Thyroid gland (tissue), 4 donors: ENCODE measurements around the gene RPAIN. TPM values are rescaled to one million over a fixed set of nuclear protein-coding genes. Genes with fewer than 3 reads are reported as not detected.

Experiments
- DNase-seq, 2 donors: peaks; one replicate each; pipeline ENCODE4 v3.0.0-alpha.2; 2019
- H3K27ac ChIP-seq, 3 donors: fragments of 200-600 bp; sonication (generic); 1 replicate in 2 of 3; 2 replicates in 1 of 3; pipeline ENCODE4 v1.5.1; 2016 to 2019; ENCODE audit warnings: mild to moderate bottlenecking in 1 of 3, moderate library complexity in 1 of 3
- H3K27me3 ChIP-seq: fragments of 200-600 bp; sonication (generic); one replicate; pipeline ENCODE4 v1.5.1; 2019
- H3K36me3 ChIP-seq, 2 donors: fragments of 200-600 bp; sonication (generic); one replicate each; pipeline ENCODE4 v1.5.1; 2016 to 2019
- H3K4me1 ChIP-seq, 2 donors: fragments of 200-600 bp; sonication (generic); one replicate each; pipeline ENCODE4 v1.5.1; 2017 to 2019
- H3K4me3 ChIP-seq, 3 donors: fragments of 200-600 bp; sonication (generic); replicated peaks in 1 of 3; 1 replicate in 2 of 3; 2 replicates in 1 of 3; pipeline ENCODE4 v1.5.1; 2016; ENCODE audit warnings: mild to moderate bottlenecking in 1 of 3
- H3K9me3 ChIP-seq: fragments of 200-600 bp; sonication (generic); one replicate; pipeline ENCODE4 v1.5.1; 2017
- CTCF ChIP-seq, 6 experiments: fragments of 200-600 bp in 3 of 6; fragments of 450-650 bp in 3 of 6; sonication (generic) in 3 of 6; IDR thresholded peaks; one replicate each; pipeline ENCODE4 v1.5.1; 2016 to 2019; ENCODE audit warnings: antibody characterized with exemption in 6 of 6, mild to moderate bottlenecking in 2 of 6, inconsistent platforms in 1 of 6, moderate library complexity in 1 of 6
- POLR2A ChIP-seq, 2 donors: fragments of 450-650 bp; IDR thresholded peaks; one replicate each; pipeline ENCODE4 v1.6.1; 2017; ENCODE audit warnings: antibody characterized with exemption in 2 of 2, mild to moderate bottlenecking in 2 of 2, moderate library complexity in 1 of 2
- WGBS, 2 donors: methylation state at CpG; one replicate each; pipeline ENCODE4 v1.1.5; 2017; 5-methylcytosine and 5-hydroxymethylcytosine counted together
- intact Hi-C: fragments of 100-400 bp; cut with DNase I; formaldehyde crosslinking; loops from one replicate; pipeline ENCODE4 v1.15.1; 2023
- total RNA-seq, 4 donors: library from RNA; depleted of rRNA; stranded (reverse); fragments of >200 nt; gene quantifications; one replicate each; pipeline ENCODE4 v1.2.3, GENCODE V29; 2016

RPAIN gene
- total RNA-seq, 4 donors from 2014 or later, result 33.9 to 67.1 (median 49.4) TPM

- intact Hi-C loops, result no loop called here
Observed at GRCh38 chr17:5480962-5481361, 61.0 kb downstream of the RPAIN start.

GRCh38 chr17:5481451-5481850 is 61.5 kb downstream of the RPAIN start:
- WGBS, 2 donors, result 95 to 96% methylated on average over 4 of the region's 4 CpGs
- intact Hi-C loops, result no loop called here
- H3K27ac ChIP-seq, result no peak overlapping the region
- peaks cover 9 to 11% of the 10 kb centered on the region in 2 donors for H3K4me1 ChIP-seq
- no peak for DNase-seq
- no peak overlapping the region for H3K4me3 ChIP-seq
- H3K27me3 ChIP-seq, result no peaks in the 10 kb centered on the region
- H3K9me3 ChIP-seq, result no peaks in the 10 kb centered on the region
- peaks cover 57 to 63% of the 10 kb centered on the region in 2 donors for H3K36me3 ChIP-seq
- TF ChIP-seq CTCF (IDR thresholded peaks at IDR 0.05), result no peak
- TF ChIP-seq POLR2A (IDR thresholded peaks at IDR 0.05), result no peak

More at GRCh38 chr17:5480962-5481361, 61.0 kb downstream of the RPAIN start:
- 87 to 90% methylated on average over 6 of the region's 6 CpGs for WGBS, 2 donors
- TF ChIP-seq POLR2A (IDR thresholded peaks at IDR 0.05), result no peak
- TF ChIP-seq CTCF (IDR thresholded peaks at IDR 0.05), result no peak
- H3K36me3 ChIP-seq, result peaks cover 58 to 66% of the 10 kb centered on the region in 2 donors
- no peak overlapping the region for H3K4me3 ChIP-seq
- H3K27ac ChIP-seq, result no peak overlapping the region
- no peak for DNase-seq
- no peaks in the 10 kb centered on the region for H3K9me3 ChIP-seq
- peaks cover 9 to 11% of the 10 kb centered on the region in 2 donors for H3K4me1 ChIP-seq
- no peaks in the 10 kb centered on the region for H3K27me3 ChIP-seq

Other genes starting within 250 kb of the RPAIN start
- gene ZNF594, start 228.3 kb upstream of the RPAIN start, total RNA-seq, result 10 to 100 TPM; 12.9 to 29.0 (median 24.2) TPM
- gene SCIMP, start 185.3 kb upstream of the RPAIN start, total RNA-seq, result 1 to 10 TPM in 1 of 4 donors, under 1 TPM in 1, not detected in 2; 0.59 to 1.0 TPM
- 10 to 100 TPM; 36.0 to 57.7 (median 40.9) TPM for gene RABEP1, start 137.9 kb upstream of the RPAIN start, total RNA-seq
- 100 to 1,000 TPM in 3 of 4 donors, 10 to 100 TPM in 1; 84.8 to 158 (median 134) TPM for gene NUP88, start 520 bp upstream of the RPAIN start, total RNA-seq
- 100 to 1,000 TPM in 3 of 4 donors, 10 to 100 TPM in 1; 75.4 to 143 (median 113) TPM for gene C1QBP, start 19.0 kb downstream of the RPAIN start, total RNA-seq
- 10 to 100 TPM in 2 of 4 donors, 1 to 10 TPM in 2; 9.2 to 11.2 (median 9.8) TPM for gene DHX33, start 48.8 kb downstream of the RPAIN start, total RNA-seq
- gene DERL2, start 66.0 kb downstream of the RPAIN start, total RNA-seq, result 100 to 1,000 TPM in 1 of 4 donors, 10 to 100 TPM in 3; 29.6 to 107 (median 52.5) TPM
- 10 to 100 TPM; 25.7 to 34.5 (median 29.2) TPM for gene MIS12, start 66.4 kb downstream of the RPAIN start, total RNA-seq
- gene NLRP1, start 164.3 kb downstream of the RPAIN start, total RNA-seq, result 10 to 100 TPM; 28.4 to 36.7 (median 31.8) TPM